Muscle layer of duodenum (tissue), 2 donors: ENCODE measurements around the gene IL16.

Source experiments
- H3K27ac ChIP-seq: one replicate; pipeline ENCODE4 v1.7.0; 2013; ENCODE audit warnings: mild to moderate bottlenecking, low read length
- H3K27me3 ChIP-seq: one replicate; pipeline ENCODE4 v1.7.0; 2013; ENCODE audit warnings: low read depth, mild to moderate bottlenecking, control low read depth, low read length
- H3K36me3 ChIP-seq, 2 donors: one replicate each; pipeline ENCODE4 v1.7.0; 2013; ENCODE audit warnings: low read length in 2 of 2, control low read depth in 1 of 2, mild to moderate bottlenecking in 1 of 2; ENCODE audit not compliant: insufficient read depth in 2 of 2, control insufficient read depth in 1 of 2
- H3K4me1 ChIP-seq, 2 donors: one replicate each; pipeline ENCODE4 v1.7.0; 2013; ENCODE audit warnings: low read length in 2 of 2, mild to moderate bottlenecking in 2 of 2, control low read depth in 1 of 2, moderate library complexity in 1 of 2; ENCODE audit not compliant: insufficient read depth in 2 of 2, control insufficient read depth in 1 of 2
- H3K4me3 ChIP-seq, 2 donors: one replicate each; pipeline ENCODE4 v1.7.0; 2013; ENCODE audit warnings: low read length in 2 of 2, low read depth in 1 of 2, mild to moderate bottlenecking in 1 of 2
- H3K9me3 ChIP-seq, 2 donors: one replicate each; pipeline ENCODE4 v1.7.0; 2013; ENCODE audit warnings: low read length in 2 of 2, control low read depth in 1 of 2, mild to moderate bottlenecking in 1 of 2; ENCODE audit not compliant: control insufficient read depth in 1 of 2
- donor health status: healthy.

IL16 gene

GRCh38 chr15:81175496-81175895 lies 21.2 kb upstream of the IL16 start:
- H3K4me1 ChIP-seq, result no peaks in the 10 kb centered on the region
- H3K27ac ChIP-seq, result no peak overlapping the region
- no peaks in the 10 kb centered on the region for H3K9me3 ChIP-seq
- no peaks in the 10 kb centered on the region for H3K36me3 ChIP-seq
- no peak overlapping the region for H3K4me3 ChIP-seq
- no peaks in the 10 kb centered on the region for H3K27me3 ChIP-seq

GRCh38 chr15:81176291-81176893 lies 20.3 kb upstream of the IL16 start:
- Histone ChIP-seq H3K27ac (no peak overlapping the region), H3K4me1 (peaks cover 0 to under 1% of the 10 kb centered on the region in 2 donors), H3K27me3 (no peaks in the 10 kb centered on the region), H3K4me3 (no peak overlapping the region), H3K36me3 (no peaks in the 10 kb centered on the region), H3K9me3 (no peaks in the 10 kb centered on the region)

- H3K36me3 ChIP-seq, result peaks cover 0 to 5% of the 10 kb centered on the region in 2 donors
- peaks cover 0 to 15% of the 10 kb centered on the region in 2 donors for H3K4me1 ChIP-seq
- no peaks in the 10 kb centered on the region for H3K9me3 ChIP-seq
- no peaks in the 10 kb centered on the region for H3K27me3 ChIP-seq
- H3K4me3 ChIP-seq, result no peak overlapping the region
- H3K27ac ChIP-seq, result no peak overlapping the region
Measured at GRCh38 chr15:81178365-81178764, 18.3 kb upstream of the IL16 start.

- Histone ChIP-seq H3K36me3 (peaks cover 0 to 5% of the 10 kb centered on the region in 2 donors), H3K27ac (no peak overlapping the region), H3K9me3 (no peaks in the 10 kb centered on the region), H3K27me3 (no peaks in the 10 kb centered on the region), H3K4me3 (no peak overlapping the region), H3K4me1 (peaks cover 0 to 15% of the 10 kb centered on the region in 2 donors)
Measured at GRCh38 chr15:81181220-81181619, 15.5 kb upstream of the IL16 start.

DNA sequence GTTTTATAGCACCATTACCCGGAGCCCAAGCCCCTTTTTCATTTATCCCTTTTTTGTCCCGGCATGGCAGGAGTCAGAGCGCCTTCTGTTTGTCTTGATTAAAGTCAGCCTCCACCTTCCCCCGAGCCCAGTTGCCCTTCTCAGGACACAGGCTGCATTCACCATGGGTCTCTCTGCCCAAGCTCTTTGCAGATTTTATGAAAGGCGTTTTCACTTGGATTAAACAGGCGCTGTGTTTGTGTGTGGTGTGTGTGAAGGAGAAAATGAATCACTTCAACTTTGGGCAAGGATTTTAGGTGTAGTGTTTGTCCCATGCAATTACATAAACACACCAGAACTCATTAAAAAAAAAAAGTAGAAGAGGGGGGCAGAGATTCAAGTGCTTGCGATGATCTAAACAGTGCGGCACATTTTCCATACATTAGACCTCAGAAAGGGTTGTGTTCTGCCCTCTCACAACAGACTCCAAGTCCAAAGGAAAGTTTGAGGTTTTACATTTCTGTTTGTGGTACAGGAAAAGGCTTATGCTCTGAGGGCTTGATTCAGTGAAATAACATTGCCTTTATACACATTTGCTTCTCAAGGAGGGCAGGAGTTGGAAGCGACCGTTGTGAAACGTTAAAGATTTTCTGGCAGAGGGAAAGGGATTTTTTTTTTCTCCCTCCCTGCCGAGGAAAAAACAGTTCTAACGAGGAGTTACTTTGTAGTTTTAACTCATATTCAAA lies 14.5 kb upstream of the IL16 start:
- Histone ChIP-seq H3K9me3 (no peaks in the 10 kb centered on the region), H3K36me3 (peaks cover 0 to 5% of the 10 kb centered on the region in 2 donors), H3K4me3 (peak overlapping the region; percentile 26 to 59), H3K27me3 (no peaks in the 10 kb centered on the region), H3K4me1 (peaks cover 0 to 15% of the 10 kb centered on the region in 2 donors), H3K27ac (peak overlapping the region; percentile 52)

DNA sequence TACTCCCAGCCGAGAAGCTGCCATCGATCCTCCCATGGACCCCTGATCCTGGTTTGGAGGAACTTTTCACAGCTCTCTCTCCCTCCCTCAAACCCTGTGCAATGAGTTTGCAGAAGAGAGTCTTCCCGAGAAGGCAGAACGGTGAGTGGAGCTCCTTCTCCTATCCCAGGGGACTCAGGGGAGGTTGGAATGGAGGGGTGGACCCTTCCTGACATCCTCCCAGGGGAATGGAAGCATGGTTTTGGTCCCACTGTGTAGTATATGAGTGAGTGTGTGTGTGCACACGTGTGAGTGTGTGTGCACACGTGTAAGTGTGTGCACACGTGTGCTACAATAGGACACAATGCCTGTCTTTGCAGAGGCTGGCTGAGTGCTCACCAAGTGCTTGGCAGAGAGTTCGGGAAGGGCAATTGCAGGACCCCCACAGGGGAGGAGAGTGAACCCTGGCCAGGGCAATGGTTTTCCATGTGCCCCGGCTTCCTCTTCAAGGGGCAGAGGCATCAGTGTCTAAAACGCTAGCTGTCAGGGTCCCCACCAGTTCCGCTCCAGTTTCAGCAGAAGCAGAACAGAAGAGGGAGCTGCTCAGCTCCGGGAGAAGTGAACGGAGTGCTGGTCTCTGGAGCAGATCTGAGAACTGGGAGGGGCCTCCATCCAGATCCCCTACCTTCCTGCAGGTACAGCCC lies 13.8 kb upstream of the IL16 start:
- Histone ChIP-seq H3K27me3 (no peaks in the 10 kb centered on the region), H3K27ac (peak overlapping the region; percentile 52), H3K4me1 (peaks cover 0 to 15% of the 10 kb centered on the region in 2 donors), H3K36me3 (peaks cover 0 to 5% of the 10 kb centered on the region in 2 donors), H3K9me3 (no peaks in the 10 kb centered on the region), H3K4me3 (peak overlapping the region; percentile 26 to 59)

- Histone ChIP-seq H3K9me3 (no peaks in the 10 kb centered on the region), H3K4me3 (peak overlapping the region; percentile 26 to 59), H3K27me3 (no peaks in the 10 kb centered on the region), H3K27ac (peak overlapping the region; percentile 19), H3K4me1 (peaks cover 0 to 15% of the 10 kb centered on the region in 2 donors), H3K36me3 (peaks cover 0 to 5% of the 10 kb centered on the region in 2 donors)
Measured at GRCh38 chr15:81183439-81183775, 13.3 kb upstream of the IL16 start.

DNA sequence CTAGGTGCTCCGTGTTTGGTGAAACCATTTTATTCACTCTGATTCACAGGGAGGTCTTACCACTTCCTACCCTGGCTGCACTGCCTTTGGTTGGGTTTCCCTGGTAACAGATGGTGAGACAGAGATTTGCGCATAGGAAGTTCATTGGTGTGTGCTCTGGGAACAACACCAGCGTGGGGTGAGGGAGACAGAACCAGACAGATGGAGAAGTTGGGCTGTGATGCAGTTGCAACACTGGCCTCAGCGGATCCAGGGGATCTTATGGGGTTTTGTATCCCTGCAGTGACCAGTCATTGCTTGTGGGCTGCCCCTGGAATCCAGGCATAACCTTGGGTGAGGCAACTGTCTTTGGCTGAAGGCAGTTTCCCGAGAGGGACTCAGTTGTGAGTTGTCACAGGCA lies 12.5 kb upstream of the IL16 start:
- Histone ChIP-seq H3K27me3 (no peaks in the 10 kb centered on the region), H3K9me3 (no peaks in the 10 kb centered on the region), H3K4me3 (no peak overlapping the region), H3K36me3 (peaks cover 0 to 5% of the 10 kb centered on the region in 2 donors), H3K27ac (no peak overlapping the region), H3K4me1 (peaks cover 0 to 15% of the 10 kb centered on the region in 2 donors)

DNA sequence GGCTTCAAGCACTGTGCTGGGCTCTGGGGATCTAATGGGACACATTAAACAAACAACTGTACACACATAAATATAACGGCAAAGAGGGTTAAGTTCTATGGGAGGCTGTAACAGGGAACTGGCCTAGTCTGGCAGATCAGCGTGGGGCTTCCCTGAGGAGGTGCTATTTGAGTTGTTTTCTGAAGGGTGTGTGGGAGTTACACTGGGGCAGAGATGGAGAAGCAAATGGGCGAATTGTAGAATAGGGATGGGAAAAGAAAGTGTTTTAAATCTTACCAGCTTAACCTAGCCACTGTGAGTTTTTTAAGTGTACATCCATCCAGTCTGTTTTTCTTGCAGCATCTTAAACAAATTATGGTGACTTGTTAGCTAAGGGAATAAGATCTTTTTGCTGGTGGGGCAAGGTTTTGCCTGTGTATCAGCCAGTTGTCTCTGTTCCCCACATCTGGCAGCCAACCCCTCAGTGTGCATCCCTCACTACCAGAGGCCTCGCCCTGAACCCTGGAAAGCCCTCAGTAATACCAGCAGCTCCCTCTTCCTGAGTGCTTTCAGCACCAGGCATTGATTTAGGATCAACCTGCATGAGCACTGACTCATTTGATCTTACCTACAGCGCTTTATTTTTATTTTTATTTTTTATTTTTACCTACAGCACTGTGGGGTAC lies 10.9 kb upstream of the IL16 start:
- Histone ChIP-seq H3K4me1 (peaks cover 0 to 15% of the 10 kb centered on the region in 2 donors), H3K27me3 (no peaks in the 10 kb centered on the region), H3K27ac (no peak overlapping the region), H3K9me3 (no peaks in the 10 kb centered on the region), H3K4me3 (no peak overlapping the region), H3K36me3 (peaks cover 0 to 5% of the 10 kb centered on the region in 2 donors)

DNA sequence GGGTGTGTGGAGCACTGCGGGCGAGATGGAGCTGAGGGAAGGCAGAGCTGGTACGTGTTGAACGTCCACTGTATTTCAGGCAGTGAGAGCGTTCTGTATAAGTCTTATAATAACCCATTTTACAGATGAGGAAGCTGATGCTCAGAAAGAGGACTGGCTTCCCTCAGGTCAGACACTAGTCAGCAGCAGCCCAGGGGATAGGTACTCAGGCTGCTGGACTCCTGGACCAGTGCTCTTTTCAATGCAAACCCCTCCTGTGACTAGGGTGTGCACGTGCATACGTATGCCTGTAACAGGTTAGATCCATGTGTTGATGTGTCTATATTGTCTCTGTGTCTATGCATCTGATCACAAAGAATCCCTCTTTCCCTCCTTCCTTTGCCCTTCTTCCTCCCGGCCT lies 8.3 kb upstream of the IL16 start:
- H3K36me3 ChIP-seq, result no peaks in the 10 kb centered on the region
- H3K4me1 ChIP-seq, result no peaks in the 10 kb centered on the region
- H3K9me3 ChIP-seq, result no peaks in the 10 kb centered on the region
- no peak overlapping the region for H3K4me3 ChIP-seq
- H3K27ac ChIP-seq, result no peak overlapping the region
- H3K27me3 ChIP-seq, result no peaks in the 10 kb centered on the region

- H3K27ac ChIP-seq, result peak overlapping the region; percentile 70
- H3K4me3 ChIP-seq, result no peak overlapping the region
- H3K9me3 ChIP-seq, result no peaks in the 10 kb centered on the region
- no peaks in the 10 kb centered on the region for H3K27me3 ChIP-seq
- H3K36me3 ChIP-seq, result no peaks in the 10 kb centered on the region
- H3K4me1 ChIP-seq, result no peaks in the 10 kb centered on the region
Measured at GRCh38 chr15:81189583-81190283, 6.9 kb upstream of the IL16 start.
